Prostate gland (tissue), 2 donors: Measurements from ENCODE around the gene TNFRSF4. TPM values are rescaled to one million over a fixed set of nuclear protein-coding genes. Genes with fewer than 3 reads are reported as not detected.
"Not testable (repeated sequence)": the region's sequence is repeated elsewhere in the genome, so short reads cannot be mapped to it uniquely, and the experiment has no call there.

Source experiments
- DNase-seq: peaks from one replicate; pipeline ENCODE4 v3.0.0-alpha.2; 2019; ENCODE audit warnings: low spot score
- H3K27ac ChIP-seq, 2 donors: fragments of 200-600 bp; sonication (generic); 2 replicates each; pipeline ENCODE4 v1.5.1; 2017 to 2019
- H3K27me3 ChIP-seq: fragments of 200-600 bp; sonication (generic); replicated peaks from 2 replicates; pipeline ENCODE4 v1.5.1; 2019; ENCODE audit not compliant: insufficient read depth
- H3K36me3 ChIP-seq, 2 donors: fragments of 200-600 bp; sonication (generic); 1 replicate in 1 of 2; 2 replicates in 1 of 2; pipeline versions ENCODE4 v1.5.1 to v1.8.1; 2017 to 2019
- H3K4me1 ChIP-seq: fragments of 200-600 bp; sonication (generic); replicated peaks from 2 replicates; pipeline ENCODE4 v1.5.1; 2019
- H3K4me3 ChIP-seq, 2 donors: fragments of 200-600 bp; sonication (generic); 2 replicates each; pipeline ENCODE4 v1.5.1; 2017 to 2019
- H3K9me3 ChIP-seq: fragments of 200-600 bp; sonication (generic); 2 replicates; pipeline ENCODE4 v1.5.1; 2017
- CTCF ChIP-seq, 4 experiments: fragments of 200-600 bp in 2 of 4; fragments of 450-650 bp in 2 of 4; sonication (generic) in 2 of 4; IDR thresholded peaks; 1 replicate in 3 of 4; 2 replicates in 1 of 4; pipeline ENCODE4 v1.5.1; 2016 to 2019; ENCODE audit warnings: antibody characterized with exemption in 4 of 4, mild to moderate bottlenecking in 2 of 4, moderate library complexity in 2 of 4
- POLR2A ChIP-seq: fragments of 450-650 bp; IDR thresholded peaks from one replicate; pipeline ENCODE4 v1.6.1; 2016; ENCODE audit warnings: antibody characterized with exemption, mild to moderate bottlenecking
- POLR2AphosphoS5 ChIP-seq: sonication (generic); formaldehyde crosslinking; IDR thresholded peaks from one replicate; pipeline ENCODE4 v1.6.1; 2017; ENCODE audit warnings: antibody characterized with exemption
- WGBS: methylation state at CpG from one replicate; pipeline ENCODE4 v1.1.5; 2018; 5-methylcytosine and 5-hydroxymethylcytosine counted together
- intact Hi-C: fragments of 100-400 bp; cut with DNase I; formaldehyde crosslinking; loops from one replicate; pipeline ENCODE4 v1.14.2; 2022
- total RNA-seq, 2 donors: library from RNA; depleted of rRNA; stranded (reverse); fragments of >200 nt; gene quantifications; one replicate each; pipeline ENCODE4 v1.1.0, GENCODE V29; 2016

Gene TNFRSF4
- total RNA-seq, 2 donors from 2014 or later = 0.50 to 3.0 TPM

GRCh38 chr1:1197551-1198422 lies 16.2 kb downstream of the TNFRSF4 start:
- H3K4me1 ChIP-seq = no peaks in the 10 kb centered on the region
- no peaks in the 10 kb centered on the region for H3K9me3 ChIP-seq
- TF ChIP-seq POLR2A (no peak), CTCF (IDR thresholded peaks at IDR 0.05) (no peak)
- H3K4me3 ChIP-seq = no peak overlapping the region
- no peak overlapping the region for H3K27ac ChIP-seq
- no peak for DNase-seq
- whole genome bisulfite sequencing = 92% methylated on average over 38 of the region's 48 CpGs
- H3K36me3 ChIP-seq = no peaks in the 10 kb centered on the region
- H3K27me3 ChIP-seq = no peaks in the 10 kb centered on the region
- intact Hi-C loops = no loop called here

- H3K4me3 ChIP-seq = no peak overlapping the region
- no peak for DNase-seq
These were observed 16.8 kb downstream of the TNFRSF4 start for GRCh38 chr1:1197188-1197500.

DNA sequence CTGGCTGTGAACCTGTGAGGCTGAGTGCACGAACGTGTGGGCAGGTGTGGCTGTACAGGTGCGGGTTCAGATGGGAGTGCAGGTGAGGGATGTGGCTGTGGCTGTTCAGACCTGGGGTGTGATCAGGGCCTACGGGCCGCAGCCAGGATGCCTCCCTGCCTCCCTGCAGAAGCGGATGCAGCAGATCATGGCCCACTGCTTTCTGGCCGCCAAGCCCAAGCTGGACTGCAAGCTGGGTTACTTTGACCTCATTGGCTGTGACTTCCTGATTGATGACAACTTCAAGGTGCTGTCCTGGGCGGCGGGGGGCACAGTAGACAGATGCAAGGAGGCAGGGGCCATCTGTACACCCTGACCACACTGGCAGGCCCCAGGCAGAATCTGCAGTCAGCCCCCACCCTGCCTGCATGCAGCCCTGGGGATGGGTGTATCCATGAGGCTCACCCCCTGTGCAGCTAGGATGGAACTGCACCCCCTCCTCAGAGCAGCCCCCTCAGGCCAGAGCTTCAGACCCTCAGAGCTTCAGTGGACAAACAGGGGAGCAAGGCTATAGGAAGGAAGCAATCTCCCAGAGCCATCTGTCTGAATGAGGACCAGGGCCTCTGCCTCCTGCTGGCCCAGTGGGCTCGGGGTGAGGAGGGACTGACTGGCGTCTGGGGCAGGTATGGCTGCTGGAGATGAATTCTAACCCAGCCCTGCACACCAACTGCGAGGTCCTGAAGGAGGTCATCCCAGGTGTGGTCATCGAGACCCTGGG lies 17.3 kb downstream of the TNFRSF4 start:
- DNase-seq = no peak
- H3K4me1 ChIP-seq = no peaks in the 10 kb centered on the region
- no peak overlapping the region for H3K4me3 ChIP-seq
- H3K27ac ChIP-seq = no peak overlapping the region
- no peaks in the 10 kb centered on the region for H3K27me3 ChIP-seq
- H3K36me3 ChIP-seq = no peaks in the 10 kb centered on the region
- WGBS = 83% methylated on average over 13 of the region's 13 CpGs
- intact Hi-C loops = no loop called here
- H3K9me3 ChIP-seq = no peaks in the 10 kb centered on the region
- TF ChIP-seq POLR2A (no peak), POLR2AphosphoS5 (no peak), CTCF (IDR thresholded peaks at IDR 0.05) (no peak)

More at GRCh38 chr1:1197188-1197500, 16.8 kb downstream of the TNFRSF4 start:
- Histone ChIP-seq H3K9me3 (no peaks in the 10 kb centered on the region), H3K4me1 (no peaks in the 10 kb centered on the region), H3K27ac (no peak overlapping the region), H3K27me3 (no peaks in the 10 kb centered on the region), H3K36me3 (no peaks in the 10 kb centered on the region)
- intact Hi-C loops = no loop called here
- WGBS = 77% methylated on average over 7 of the region's 8 CpGs
- TF ChIP-seq POLR2AphosphoS5 (no peak), CTCF (IDR thresholded peaks at IDR 0.05) (no peak), POLR2A (no peak)

GRCh38 chr1:1195726-1196125 lies 18.2 kb downstream of the TNFRSF4 start:
- H3K27ac ChIP-seq, intact Hi-C loops, DNase-seq, H3K4me1 ChIP-seq, H3K9me3 ChIP-seq, H3K36me3 ChIP-seq, H3K27me3 ChIP-seq, H3K4me3 ChIP-seq: not testable (repeated sequence)
- WGBS = 94% methylated on average over 6 of the region's 6 CpGs

DNA sequence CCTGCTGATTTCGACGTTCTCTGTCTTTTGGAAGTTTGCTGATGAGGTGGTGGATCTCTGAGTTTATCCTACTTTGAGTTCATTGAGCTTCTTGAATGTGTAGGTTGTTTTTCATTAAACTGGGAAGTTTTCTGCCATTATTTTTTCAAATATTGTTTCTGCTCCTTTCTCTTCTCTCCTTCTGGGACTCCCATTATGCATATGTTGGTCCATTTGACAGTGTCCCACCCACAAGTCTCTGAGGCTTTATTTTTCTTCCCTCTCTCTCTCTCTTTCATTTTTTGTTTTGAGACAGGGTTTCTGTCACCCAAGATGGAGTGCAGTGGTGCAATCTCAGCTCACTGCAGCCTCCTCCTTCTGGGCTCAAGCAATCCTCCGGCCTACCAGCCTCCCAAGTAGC lies 19.2 kb downstream of the TNFRSF4 start:
- H3K36me3 ChIP-seq = no peaks in the 10 kb centered on the region
- WGBS = 96% methylated on average over 3 of the region's 3 CpGs
- intact Hi-C loops = no loop called here
- no peaks in the 10 kb centered on the region for H3K27me3 ChIP-seq
- DNase-seq = no peak
- H3K27ac ChIP-seq = no peak overlapping the region
- no peaks in the 10 kb centered on the region for H3K9me3 ChIP-seq
- TF ChIP-seq POLR2A (no peak), CTCF (IDR thresholded peaks at IDR 0.05) (no peak), POLR2AphosphoS5 (no peak)
- no peak overlapping the region for H3K4me3 ChIP-seq
- no peaks in the 10 kb centered on the region for H3K4me1 ChIP-seq
